Measurements from ENCODE around the gene IVD.
A peak's percentile ranks its signal among the peaks of the same experiment; 100 is the strongest.
"Not testable (repeated sequence)": the region's sequence is repeated elsewhere in the genome, so short reads cannot be mapped to it uniquely, and the experiment has no call there.

IVD gene

DNA sequence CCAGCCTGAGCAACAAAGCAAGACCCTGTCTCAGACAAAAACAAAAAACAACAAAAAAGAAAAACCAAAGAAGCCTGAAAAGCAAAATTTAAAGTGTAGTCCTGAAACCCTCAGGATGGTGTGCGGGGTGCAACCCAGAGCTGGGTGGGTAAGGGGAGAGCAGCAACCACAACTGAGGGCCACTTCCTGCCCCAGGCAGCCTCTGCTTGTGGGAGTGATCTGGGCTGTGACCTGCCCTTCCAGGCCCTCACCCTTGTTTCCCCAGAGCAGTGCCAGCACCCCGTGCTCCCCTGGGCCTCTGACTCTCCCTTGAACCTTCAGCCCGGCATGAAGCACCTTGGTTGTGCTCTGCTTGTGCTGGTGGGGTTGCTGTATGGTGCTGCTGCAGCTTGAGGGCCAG is 48.3 kb downstream of the IVD start:
- FAIRE-seq, result peak; percentile 92
- DNase-seq (ENCODE audit: insufficient read length, low spot score), result not testable (repeated sequence)

- DNase-seq (ENCODE audit: insufficient read length, low spot score), result no peak
- FAIRE-seq, result no peak
Observed at GRCh38 chr15:40454904-40455391, 49.4 kb downstream of the IVD start.

GRCh38 chr15:40456299-40456712 is 50.7 kb downstream of the IVD start:
- FAIRE-seq, result no peak
- no peak for DNase-seq (ENCODE audit: insufficient read length, low spot score)

DNA sequence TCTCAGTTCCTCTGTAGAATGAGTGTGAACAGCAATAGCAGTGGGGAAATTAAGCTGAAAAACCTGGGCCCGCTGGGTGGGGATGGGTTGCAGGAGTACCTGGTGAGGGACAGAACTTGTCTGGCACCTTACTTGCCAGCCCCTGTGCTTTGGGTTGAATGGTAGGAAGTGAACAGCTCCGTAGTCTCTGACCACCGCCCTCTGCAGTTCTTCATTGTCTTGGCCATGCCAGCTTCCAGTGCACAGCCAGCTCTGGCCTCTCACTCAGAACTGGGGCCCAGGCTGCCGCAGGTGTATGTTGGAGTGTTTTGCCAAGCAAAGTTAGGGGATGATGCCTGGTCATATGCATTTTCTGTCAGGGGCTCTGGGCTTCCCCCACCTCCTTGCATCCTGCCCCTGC is 51.1 kb downstream of the IVD start:
- FAIRE-seq, result no peak
- DNase-seq (ENCODE audit: insufficient read length, low spot score), result no peak

DNA sequence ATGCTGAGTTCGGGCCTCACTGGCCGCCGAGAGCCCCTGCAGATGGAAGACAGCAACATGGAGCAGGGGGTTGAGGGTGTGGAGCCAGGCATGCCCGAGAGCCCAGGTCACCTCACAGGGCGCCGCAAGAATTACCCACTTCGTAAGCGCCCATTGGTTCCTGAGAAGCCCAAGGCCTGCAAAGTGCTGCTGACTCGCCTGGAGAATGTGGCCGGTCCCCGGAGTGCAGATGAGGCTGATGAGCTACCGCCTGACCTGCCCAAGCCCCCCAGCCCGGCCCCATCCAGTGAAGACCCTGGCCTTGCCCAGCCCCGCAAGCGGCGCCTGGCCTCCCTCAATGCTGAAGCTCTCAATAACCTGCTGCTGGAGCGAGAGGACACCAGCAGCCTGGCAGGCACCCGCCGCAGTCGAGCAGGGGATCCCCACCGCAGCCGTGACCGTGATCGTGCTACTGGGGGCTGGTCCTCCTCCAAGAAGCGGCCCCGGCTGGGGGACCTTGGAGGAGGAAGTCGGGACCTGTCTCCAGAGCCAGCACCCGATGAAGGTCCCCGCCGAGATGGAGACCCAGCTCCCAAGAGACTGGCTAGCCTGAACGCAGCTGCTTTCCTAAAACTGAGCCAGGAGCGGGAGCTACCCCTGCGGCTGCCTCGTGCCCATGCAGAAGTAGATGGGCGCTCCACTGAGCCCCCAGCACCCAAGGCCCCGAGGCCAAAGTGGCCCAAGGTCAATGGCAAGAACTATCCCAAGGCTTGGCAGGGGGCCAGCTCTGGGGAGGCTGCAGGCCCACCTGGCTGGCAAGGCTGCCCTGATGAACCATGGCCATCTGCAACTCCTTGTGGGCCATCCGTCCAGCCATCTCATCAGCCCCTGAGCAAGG is 53.1 kb downstream of the IVD start:
- DNase-seq (ENCODE audit: insufficient read length, low spot score) (no peak), FAIRE-seq (no peak)

DNA sequence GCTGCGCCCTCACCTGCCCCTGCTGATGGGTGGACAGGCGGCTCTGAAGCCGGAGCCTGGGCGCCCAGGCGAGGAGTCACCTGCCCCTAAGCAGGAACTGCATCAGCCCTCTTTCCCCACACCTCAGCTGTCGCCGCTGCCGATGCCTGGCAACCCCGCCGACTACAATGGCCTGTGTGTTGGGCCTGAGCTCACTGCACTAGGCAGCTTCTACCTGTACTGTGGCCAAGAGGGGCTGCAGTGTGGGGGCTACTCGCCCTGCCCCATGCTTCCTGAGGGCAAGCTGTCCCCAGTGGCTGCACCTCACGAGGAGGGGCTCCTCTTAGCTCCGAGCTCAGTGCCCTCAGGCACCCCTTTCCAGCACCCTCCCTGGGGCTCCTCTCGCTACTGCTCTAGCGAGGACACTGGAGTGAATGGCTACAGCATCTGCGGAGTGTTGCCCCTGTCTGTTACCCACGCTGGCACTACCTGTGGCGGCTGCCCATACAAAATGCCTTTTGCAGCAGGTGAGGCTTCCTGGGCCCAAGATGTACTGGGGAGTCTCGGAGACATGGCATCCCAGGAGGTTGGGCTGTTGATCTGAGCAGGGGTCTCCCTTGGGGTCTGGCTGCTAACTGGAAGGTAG is 53.9 kb downstream of the IVD start:
- no peak for FAIRE-seq
- DNase-seq (ENCODE audit: insufficient read length, low spot score), result no peak

DNA sequence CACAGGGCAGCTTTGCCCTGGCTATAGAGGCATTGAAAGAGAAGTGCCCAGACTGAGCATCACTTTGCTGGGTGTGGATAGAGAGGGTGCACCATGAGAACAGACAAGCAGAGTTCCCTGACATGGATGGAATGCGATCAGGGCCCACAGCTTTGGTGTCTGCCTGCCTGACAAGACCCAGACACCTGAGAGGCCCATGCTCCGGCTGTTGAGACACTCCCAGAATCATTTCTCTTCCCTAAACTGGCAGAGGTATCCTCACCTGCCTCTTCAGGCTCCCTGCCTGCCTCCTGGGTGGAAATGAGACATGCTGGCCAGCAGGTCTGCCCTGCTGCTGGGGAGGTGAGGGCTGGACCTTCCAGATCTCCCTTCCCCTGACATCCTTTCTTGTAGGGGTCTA is 54.8 kb downstream of the IVD start:
- FAIRE-seq (no peak), DNase-seq (ENCODE audit: insufficient read length, low spot score) (no peak)

DNA sequence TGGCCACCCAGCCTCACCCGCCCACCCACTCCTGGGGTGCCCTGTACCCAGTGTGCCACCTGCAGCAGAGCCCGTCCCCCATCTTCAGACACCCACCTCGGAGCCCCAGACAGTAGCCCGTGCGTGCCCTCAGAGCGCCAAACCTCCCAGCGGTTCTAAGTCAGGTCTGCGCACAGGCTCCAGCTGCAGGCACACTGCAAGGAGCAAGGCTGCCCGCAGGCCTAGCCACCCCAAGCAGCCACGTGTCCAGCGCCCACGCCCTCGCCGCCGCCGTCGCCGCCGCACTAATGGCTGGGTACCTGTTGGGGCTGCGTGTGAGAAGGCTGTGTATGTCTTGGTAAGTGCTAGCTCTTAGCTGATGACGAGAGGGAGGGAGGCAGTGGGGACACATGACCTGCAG is 56.4 kb downstream of the IVD start:
- DNase-seq (ENCODE audit: insufficient read length, low spot score), result no peak
- no peak for FAIRE-seq

GRCh38 chr15:40463279-40463678 is 57.7 kb downstream of the IVD start:
- FAIRE-seq (no peak), DNase-seq (ENCODE audit: insufficient read length, low spot score) (no peak)

GRCh38 chr15:40463886-40464545 is 58.4 kb downstream of the IVD start:
- DNase-seq (ENCODE audit: insufficient read length, low spot score) (no peak), FAIRE-seq (no peak)

GRCh38 chr15:40464595-40465185 is 59.1 kb downstream of the IVD start:
- peak; percentile 11 for FAIRE-seq
- no peak for DNase-seq (ENCODE audit: insufficient read length, low spot score)

GRCh38 chr15:40465939-40466338 is 60.3 kb downstream of the IVD start:
- FAIRE-seq, result no peak
- DNase-seq (ENCODE audit: insufficient read length, low spot score), result no peak

DNA sequence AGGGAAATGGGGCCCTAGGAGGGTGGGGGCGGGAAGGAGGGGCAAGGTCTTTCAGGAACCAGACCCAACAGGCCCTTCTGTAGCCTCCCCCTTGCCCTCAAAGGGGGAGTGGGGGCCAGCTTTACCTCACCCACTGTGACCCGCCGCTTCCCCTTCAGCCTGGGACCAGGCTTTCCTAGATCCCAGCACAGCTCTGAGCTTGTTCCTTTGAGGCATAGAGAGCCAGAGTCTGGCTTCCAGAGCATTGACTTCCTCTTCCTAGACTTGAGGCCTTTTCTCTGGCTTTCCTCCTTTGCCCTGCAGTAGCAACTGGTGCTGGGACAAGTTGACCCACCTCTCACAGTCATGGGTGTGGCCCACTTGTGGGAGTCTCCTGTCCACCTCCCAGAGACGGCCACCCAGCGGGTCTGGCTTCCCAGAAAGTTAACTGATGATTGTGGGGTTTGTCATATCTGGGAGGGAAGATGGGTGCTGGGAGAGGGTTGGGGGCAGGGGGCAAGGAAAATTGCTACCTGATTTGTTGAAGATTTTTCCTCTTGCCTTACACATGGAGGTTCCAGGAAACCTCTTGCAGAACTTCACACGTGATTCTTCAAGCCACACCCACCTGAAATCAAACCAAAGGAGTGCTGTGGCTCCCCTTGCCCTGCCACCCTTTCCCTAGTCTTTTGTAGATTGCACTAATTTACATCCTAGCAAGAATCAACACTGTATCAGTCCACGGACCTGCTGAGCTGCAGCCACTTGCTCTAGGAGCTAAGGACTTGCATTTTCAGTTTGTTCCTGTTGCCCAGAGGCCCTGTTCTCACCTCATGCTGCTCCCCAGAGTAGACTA is 61.0 kb downstream of the IVD start:
- DNase-seq (ENCODE audit: insufficient read length, low spot score) (no peak), FAIRE-seq (no peak)

- FAIRE-seq (no peak), DNase-seq (ENCODE audit: insufficient read length, low spot score) (no peak)
Observed at GRCh38 chr15:40467261-40467615, 61.6 kb downstream of the IVD start.

DNA sequence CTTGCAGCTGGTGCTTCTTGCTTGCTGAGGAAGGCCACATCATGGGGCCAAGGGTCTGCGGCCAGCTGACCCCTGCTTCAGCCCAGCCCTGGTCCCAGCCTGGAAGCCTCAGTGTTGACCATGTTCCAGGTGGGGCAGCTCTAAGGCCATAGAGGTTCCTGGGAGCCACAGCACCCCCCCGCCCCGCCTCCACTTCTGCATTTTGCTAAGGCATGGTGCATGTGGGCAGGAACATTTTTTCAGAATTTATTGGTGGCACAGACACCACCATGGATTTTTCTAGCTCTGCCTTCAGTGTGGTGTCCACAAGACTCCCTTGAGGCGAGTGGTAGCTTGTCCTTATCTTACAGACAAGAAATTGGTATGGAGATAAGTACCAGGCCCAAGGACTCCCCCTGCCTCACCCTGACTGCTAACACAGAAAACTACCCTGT is 63.3 kb downstream of the IVD start:
- no peak for FAIRE-seq
- no peak for DNase-seq (ENCODE audit: insufficient read length, low spot score)

DNA sequence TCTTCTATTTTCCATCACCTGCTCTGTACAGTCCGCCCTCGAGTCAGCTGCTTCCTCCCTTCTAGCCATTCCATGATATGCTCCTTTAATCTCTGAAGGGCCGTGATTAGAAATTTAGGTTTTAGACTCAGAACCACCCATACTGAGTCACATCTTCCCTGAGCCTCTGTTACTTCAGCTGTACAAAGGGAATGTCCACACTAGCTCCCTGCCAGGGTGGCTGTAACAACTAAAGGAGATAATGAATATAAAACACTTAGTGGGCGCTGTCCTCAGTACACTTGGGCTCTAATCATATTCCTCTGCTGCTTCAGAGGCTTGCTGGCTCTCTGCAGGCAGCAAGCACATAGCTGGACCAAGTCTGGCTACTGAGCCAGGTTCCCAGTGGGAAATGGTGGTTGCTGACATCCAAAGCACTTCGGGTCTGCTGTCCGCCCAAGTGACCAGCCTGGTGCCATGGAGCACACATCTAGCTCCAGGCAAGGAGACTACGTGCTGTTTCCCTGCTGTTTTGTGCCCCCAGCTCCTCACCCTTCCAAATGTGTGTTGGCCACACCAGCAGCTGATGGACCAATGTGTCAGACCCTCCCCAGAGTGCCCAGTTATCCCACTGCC is 64.3 kb downstream of the IVD start:
- FAIRE-seq (no peak), DNase-seq (ENCODE audit: insufficient read length, low spot score) (no peak)

DNA sequence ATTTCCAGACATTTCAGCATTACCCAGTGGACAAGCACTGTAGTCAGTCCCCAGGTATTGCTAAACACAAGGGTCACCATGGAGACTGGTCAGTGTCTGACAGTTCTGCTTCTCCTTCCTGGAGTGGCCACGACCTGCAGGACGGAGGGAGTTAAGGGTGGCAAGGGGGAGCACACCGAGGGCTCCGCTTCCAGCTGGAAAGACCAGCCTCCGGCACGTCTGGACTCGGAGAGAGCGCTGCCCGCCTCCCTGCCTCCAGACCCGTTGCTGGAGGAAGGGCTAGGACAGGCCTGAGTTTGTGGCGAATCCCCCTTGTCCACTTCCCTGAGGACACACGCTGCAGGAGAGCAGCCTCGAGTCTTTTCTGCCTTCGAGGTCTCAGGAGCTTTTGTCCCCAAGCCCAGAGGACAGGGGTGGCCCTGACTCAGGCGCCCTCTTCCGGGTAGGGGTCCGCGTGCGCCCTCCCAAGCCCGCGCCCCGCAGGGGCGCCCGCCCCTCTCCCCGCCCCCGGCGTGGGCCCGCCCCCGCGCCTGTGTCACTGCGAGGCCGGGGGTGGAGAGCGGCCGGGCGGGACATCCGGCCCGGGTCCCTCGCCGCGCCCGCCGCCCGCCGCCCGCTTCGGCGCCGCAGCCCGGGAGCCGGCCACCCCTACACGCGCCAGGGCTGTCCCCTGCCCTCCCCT is 65.0 kb downstream of the IVD start, which contains the start of gene CHST14:
Gene CHST14 (plus strand): TSS at position 562 of the 682 bp plus-strand sequence. CDS start 230 bp downstream, outside the sequence.
- FAIRE-seq (no peak), DNase-seq (ENCODE audit: insufficient read length, low spot score) (peak; percentile 88)

Measured in GM19239 (cell line).